Parathyroid adenoma (tissue), 2 donors: Measurements from ENCODE around the gene TRERF1.

ENCODE experiments used
- H2AFZ ChIP-seq: fragments of 300-600 bp; sonication (generic); one replicate; pipeline ENCODE4 v1.7.0; 2017; ENCODE audit warnings: antibody characterized with exemption, mild to moderate bottlenecking
- H3K27ac ChIP-seq: fragments of 300-600 bp; sonication (generic); one replicate; pipeline ENCODE4 v1.7.0; 2017
- H3K27me3 ChIP-seq: fragments of 300-600 bp; sonication (generic); one replicate; pipeline ENCODE4 v1.7.0; 2017; ENCODE audit warnings: low read length; ENCODE audit not compliant: control insufficient read depth, insufficient read depth
- H3K36me3 ChIP-seq: fragments of 300-600 bp; sonication (generic); one replicate; pipeline ENCODE4 v1.7.0; 2017; ENCODE audit warnings: low read length; ENCODE audit not compliant: control insufficient read depth, insufficient read depth
- H3K4me1 ChIP-seq: fragments of 300-600 bp; sonication (generic); one replicate; pipeline ENCODE4 v1.7.0; 2017; ENCODE audit warnings: control low read depth
- H3K4me2 ChIP-seq: fragments of 300-600 bp; sonication (generic); one replicate; pipeline ENCODE4 v1.7.0; 2017; ENCODE audit warnings: low read length
- H3K4me3 ChIP-seq: fragments of 300-600 bp; sonication (generic); one replicate; pipeline ENCODE4 v1.7.0; 2017; ENCODE audit warnings: low read depth, low read length
- H3K79me2 ChIP-seq: fragments of 300-600 bp; sonication (generic); one replicate; pipeline ENCODE4 v1.7.0; 2017; ENCODE audit warnings: control low read depth
- H3K9ac ChIP-seq: fragments of 300-600 bp; sonication (generic); one replicate; pipeline ENCODE4 v1.7.0; 2017; ENCODE audit warnings: mild to moderate bottlenecking
- H3K9me3 ChIP-seq: fragments of 300-600 bp; sonication (generic); one replicate; pipeline ENCODE4 v1.7.0; 2017; ENCODE audit warnings: low read length; ENCODE audit not compliant: control insufficient read depth
- CTCF ChIP-seq: fragments of 300-600 bp; sonication (generic); IDR thresholded peaks from one replicate; pipeline ENCODE4 v1.7.0; 2017; ENCODE audit warnings: antibody characterized with exemption, mild to moderate bottlenecking
- donor health status: primary hyperparathyroidism.

The TRERF1 gene, protein sequence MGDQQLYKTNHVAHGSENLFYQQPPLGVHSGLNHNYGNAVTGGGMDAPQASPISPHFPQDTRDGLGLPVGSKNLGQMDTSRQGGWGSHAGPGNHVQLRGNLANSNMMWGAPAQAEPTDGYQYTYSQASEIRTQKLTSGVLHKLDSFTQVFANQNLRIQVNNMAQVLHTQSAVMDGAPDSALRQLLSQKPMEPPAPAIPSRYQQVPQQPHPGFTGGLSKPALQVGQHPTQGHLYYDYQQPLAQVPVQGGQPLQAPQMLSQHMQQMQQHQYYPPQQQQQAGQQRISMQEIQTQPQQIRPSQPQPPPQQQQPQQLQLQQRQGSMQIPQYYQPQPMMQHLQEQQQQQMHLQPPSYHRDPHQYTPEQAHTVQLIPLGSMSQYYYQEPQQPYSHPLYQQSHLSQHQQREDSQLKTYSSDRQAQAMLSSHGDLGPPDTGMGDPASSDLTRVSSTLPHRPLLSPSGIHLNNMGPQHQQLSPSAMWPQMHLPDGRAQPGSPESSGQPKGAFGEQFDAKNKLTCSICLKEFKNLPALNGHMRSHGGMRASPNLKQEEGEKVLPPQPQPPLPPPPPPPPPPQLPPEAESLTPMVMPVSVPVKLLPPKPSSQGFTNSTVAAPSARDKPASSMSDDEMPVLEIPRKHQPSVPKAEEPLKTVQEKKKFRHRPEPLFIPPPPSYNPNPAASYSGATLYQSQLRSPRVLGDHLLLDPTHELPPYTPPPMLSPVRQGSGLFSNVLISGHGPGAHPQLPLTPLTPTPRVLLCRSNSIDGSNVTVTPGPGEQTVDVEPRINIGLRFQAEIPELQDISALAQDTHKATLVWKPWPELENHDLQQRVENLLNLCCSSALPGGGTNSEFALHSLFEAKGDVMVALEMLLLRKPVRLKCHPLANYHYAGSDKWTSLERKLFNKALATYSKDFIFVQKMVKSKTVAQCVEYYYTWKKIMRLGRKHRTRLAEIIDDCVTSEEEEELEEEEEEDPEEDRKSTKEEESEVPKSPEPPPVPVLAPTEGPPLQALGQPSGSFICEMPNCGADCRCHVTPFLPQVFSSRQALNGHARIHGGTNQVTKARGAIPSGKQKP (N-terminal part only)

DNA sequence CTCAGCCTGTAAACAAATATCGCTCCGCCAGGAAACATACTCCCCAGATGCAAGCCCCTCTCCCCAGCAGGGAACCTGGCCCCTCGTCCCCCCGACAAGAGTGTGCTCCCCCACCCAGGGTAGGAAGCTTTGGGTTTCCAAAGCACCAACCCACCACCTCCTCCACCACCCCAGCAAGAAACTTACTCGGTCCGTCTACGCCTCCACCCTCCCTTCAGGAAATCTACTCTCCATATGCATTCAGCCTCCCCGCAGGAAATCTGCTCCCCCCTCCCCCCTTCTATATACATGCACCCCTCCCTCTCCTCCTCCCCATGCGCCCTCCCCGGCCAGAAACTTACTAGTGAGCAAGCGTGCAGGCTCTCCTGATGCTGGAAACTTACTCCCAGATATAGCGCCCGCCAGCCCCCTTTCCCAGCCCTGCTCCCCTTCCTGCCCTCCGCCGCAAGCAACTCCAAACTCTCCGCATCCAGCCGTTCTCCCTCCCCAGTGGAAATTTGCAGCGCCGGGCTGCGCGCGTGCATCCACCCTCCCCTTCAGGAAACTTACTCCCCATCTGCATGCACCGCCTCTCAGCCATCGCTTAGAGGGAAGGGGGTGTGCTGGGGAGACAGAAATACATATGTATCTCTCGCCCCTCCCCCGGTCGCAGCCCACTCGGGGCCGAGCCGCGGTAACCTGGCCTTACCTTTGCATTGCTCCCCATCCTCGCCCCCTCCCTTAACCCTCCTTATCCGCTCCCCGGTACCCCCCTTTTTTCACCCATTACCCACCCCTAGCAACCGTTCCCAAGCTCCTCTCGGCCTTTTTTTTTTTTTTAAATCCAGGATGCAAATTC lies at the start of gene TRERF1:
Gene TRERF1, minus strand, starts transcription at position 594 of the 838 bp plus-strand sequence. CDS start 182,336 bp downstream, outside the sequence.
- Histone ChIP-seq H3K27ac (peak within 1 kb of the TSS; percentile 93), H3K9ac (peak within 1 kb of the TSS; percentile 22), H3K4me2 (peak within 1 kb of the TSS; percentile 98), H3K36me3 (no peaks in the 10 kb centered on the region), H3K79me2 (peaks cover 7% of the 10 kb centered on the region), H3K9me3 (no peaks in the 10 kb centered on the region), H3K4me1 (peaks cover 12% of the 10 kb centered on the region), H2AFZ (peak within 1 kb of the TSS; percentile 98), H3K4me3 (peak within 1 kb of the TSS; percentile 77), H3K27me3 (no peaks in the 10 kb centered on the region)
- no peak for TF ChIP-seq CTCF

GRCh38 chr6:42498473-42499128 lies 46.9 kb upstream of the TRERF1 start:
- Histone ChIP-seq H3K36me3 (no peaks in the 10 kb centered on the region), H3K27ac (no peak overlapping the region), H3K4me1 (no peaks in the 10 kb centered on the region), H3K4me2 (no peak overlapping the region), H3K4me3 (no peak overlapping the region), H3K79me2 (no peaks in the 10 kb centered on the region), H2AFZ (no peak overlapping the region), H3K9me3 (no peaks in the 10 kb centered on the region), H3K9ac (no peak overlapping the region), H3K27me3 (no peaks in the 10 kb centered on the region)
- TF ChIP-seq CTCF: no peak

DNA sequence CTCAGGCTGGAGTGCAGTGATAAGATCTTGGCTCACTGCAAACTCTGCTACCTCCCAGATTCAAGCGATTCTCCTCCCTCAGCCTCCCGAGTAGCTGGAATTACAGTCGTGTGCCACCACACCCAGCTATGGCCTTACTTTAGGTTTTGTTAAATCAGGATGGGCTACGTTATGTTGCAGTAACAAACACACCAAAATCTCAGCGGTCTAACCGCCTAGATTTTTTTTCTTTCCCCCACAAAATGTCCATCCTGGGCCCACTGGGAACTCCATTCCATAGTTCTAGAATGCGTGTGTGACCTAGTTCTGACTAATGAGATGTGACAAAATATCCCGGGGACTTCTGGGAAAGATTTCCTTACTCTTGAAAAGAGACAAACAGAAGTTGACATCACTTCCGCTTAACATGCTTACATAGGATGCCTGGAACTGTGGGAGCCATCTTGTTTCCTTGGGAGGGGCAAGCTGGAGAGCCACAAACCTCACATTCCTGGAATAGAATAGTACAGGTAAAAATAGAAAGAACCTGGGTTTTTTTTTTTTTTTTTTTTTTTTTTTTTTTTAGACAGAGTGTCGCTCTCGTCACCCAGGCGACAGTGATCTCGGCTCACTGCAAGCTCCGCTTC lies 42.3 kb upstream of the TRERF1 start:
- Histone ChIP-seq H3K9me3 (no peaks in the 10 kb centered on the region), H3K9ac (no peak overlapping the region), H3K4me1 (no peaks in the 10 kb centered on the region), H3K4me3 (no peak overlapping the region), H3K4me2 (no peak overlapping the region), H3K79me2 (no peaks in the 10 kb centered on the region), H2AFZ (no peak overlapping the region), H3K27me3 (no peaks in the 10 kb centered on the region), H3K36me3 (no peaks in the 10 kb centered on the region), H3K27ac (no peak overlapping the region)
- no peak for TF ChIP-seq CTCF

- Histone ChIP-seq H3K9ac (no peak overlapping the region), H3K4me3 (no peak overlapping the region), H3K4me1 (no peaks in the 10 kb centered on the region), H3K36me3 (no peaks in the 10 kb centered on the region), H3K27me3 (no peaks in the 10 kb centered on the region), H3K27ac (no peak overlapping the region), H3K4me2 (no peak overlapping the region), H3K79me2 (no peaks in the 10 kb centered on the region), H2AFZ (no peak overlapping the region), H3K9me3 (no peaks in the 10 kb centered on the region)
- TF ChIP-seq CTCF: no peak
Observed at GRCh38 chr6:42488129-42488528, 36.4 kb upstream of the TRERF1 start.
